Measurements from ENCODE around the gene GALNT12. TPM values are rescaled to one million over a fixed set of nuclear protein-coding genes. Genes with fewer than 3 reads are reported as not detected.

GALNT12 gene
- total RNA-seq, 1 experiment from 2014 or later = 31.2 TPM

GRCh38 chr9:98829766-98830165 is 22.3 kb downstream of the GALNT12 start:
- Histone ChIP-seq H2AFZ (ENCODE audit: low read depth, low read length, poor library complexity, severe bottlenecking) (no peak overlapping the region), H3K9ac (ENCODE audit: low read length) (no peak overlapping the region), H3K4me2 (ENCODE audit: low read length) (no peak overlapping the region), H3K9me3 (ENCODE audit: control insufficient read depth in 1 of 2, insufficient read depth in 1 of 2, low read depth in 1 of 2, low read length in 2 of 2) (no peaks in the 10 kb centered on the region), H4K20me1 (ENCODE audit: insufficient read depth) (no peaks in the 10 kb centered on the region), H3K9me2 (ENCODE audit: insufficient read depth) (no peaks in the 10 kb centered on the region), H3K4me1 (ENCODE audit: control insufficient read depth in 1 of 2, insufficient read depth in 2 of 2, low read length in 2 of 2) (no peaks in the 10 kb centered on the region), H3K4me3 (replicated peaks in 1 of 2; ENCODE audit: low read depth in 1 of 2, low read length in 2 of 2) (no peak overlapping the region), H3K79me2 (ENCODE audit: insufficient read depth, low read length) (no peaks in the 10 kb centered on the region), H3K27me3 (ENCODE audit: insufficient read depth, low read length) (no peaks in the 10 kb centered on the region), H3K27ac (ENCODE audit: low read depth, low read length) (no peak overlapping the region), H3K36me3 (ENCODE audit: control insufficient read depth in 1 of 2, insufficient read depth in 2 of 2, low read length in 2 of 2) (peaks cover 3 to 6% of the 10 kb centered on the region in 2 experiments; a peak in 3 of 4 replicates)
- DNase-seq (ENCODE audit: low read depth, low spot score) (no peak), ATAC-seq (no peak)
- TF ChIP-seq EZH2phosphoT487 (IDR thresholded peaks at IDR 0.05; ENCODE audit: borderline replicate concordance) (no peak), POLR2AphosphoS5 (IDR thresholded peaks at IDR 0.05; ENCODE audit: low read depth, low read length) (no peak), ELF1 (IDR thresholded peaks at IDR 0.05; ENCODE audit: borderline replicate concordance, low read depth) (no peak), TCF7L2 (IDR thresholded peaks at IDR 0.05; ENCODE audit: borderline replicate concordance, extremely low read depth, insufficient read depth, insufficient read length) (no peak), FOSL1 (IDR thresholded peaks at IDR 0.05; ENCODE audit: low read depth) (no peak), SP1 (IDR thresholded peaks at IDR 0.05; ENCODE audit: low read depth) (no peak), ZFX (IDR thresholded peaks at IDR 0.05) (no peak), REST (IDR thresholded peaks at IDR 0.05; ENCODE audit: low read depth) (no peak), SIN3A (IDR thresholded peaks at IDR 0.05; ENCODE audit: low read depth) (no peak), CBX3 (IDR thresholded peaks at IDR 0.05; ENCODE audit: low read depth) (no peak), YY1 (IDR thresholded peaks at IDR 0.05; ENCODE audit: extremely low read depth, insufficient replicate concordance, low read depth, low read length) (no peak), RAD21 (IDR thresholded peaks at IDR 0.05; ENCODE audit: low read depth) (no peak), EGR1 (IDR thresholded peaks at IDR 0.05; ENCODE audit: low read depth) (no peak), CEBPB (IDR thresholded peaks at IDR 0.05; ENCODE audit: low read depth) (no peak), CTCF (IDR thresholded peaks at IDR 0.05 in 2 of 3, conservative IDR thresholded peaks at IDR 0.05 in 1 of 3; ENCODE audit: borderline replicate concordance in 1 of 3, insufficient read depth in 1 of 3, low read depth in 2 of 3, low read length in 2 of 3) (no peak), JUND (IDR thresholded peaks at IDR 0.05) (no peak)
- ChIA-PET POLR2A (no interaction called here), CTCF (no interaction called here), RAD21 (ENCODE audit: low non-redundant PET in 1 of 2, low total read pairs in 2 of 2, uncharacterized antibody in 2 of 2, unreplicated experiment in 2 of 2) (no interaction called here)
- no TSS peak for BruUV-seq (replicated peaks)
- intact Hi-C loops (cut with micrococcal nuclease) = no loop called here
